H1 (cell line): ENCODE measurements around the gene PDE4B. TPM values are rescaled to one million over a fixed set of nuclear protein-coding genes. Genes with fewer than 3 reads are reported as not detected.

ENCODE experiments used
- BACH1 ChIP-seq: IDR thresholded peaks from 2 replicates; pipeline ENCODE4 v1.6.1; 2012; ENCODE audit warnings: low read length, improper control_type of control experiment
- CBX5 ChIP-seq: fragments of 300-800, 300-1000 bp; sonication (generic); IDR thresholded peaks from 2 replicates; pipeline ENCODE4 v1.7.1; 2016; ENCODE audit warnings: antibody characterized with exemption, low read length, low read depth
- CHD7 ChIP-seq: fragments of 300-600 bp; sonication (generic); IDR thresholded peaks from 2 replicates; pipeline ENCODE4 v1.7.1; 2012; ENCODE audit warnings: low read length, moderate library complexity, mild to moderate bottlenecking, inconsistent platforms; ENCODE audit not compliant: insufficient replicate concordance
- HDAC6 ChIP-seq: IDR thresholded peaks from one replicate; pipeline ENCODE4 v1.7.1; 2012; ENCODE audit warnings: low read depth, mild to moderate bottlenecking, inconsistent platforms, low read length, moderate library complexity
- KDM5A ChIP-seq: fragments of 200-600 bp; IDR thresholded peaks from 2 replicates; pipeline ENCODE4 v1.7.1; 2012; ENCODE audit warnings: mild to moderate bottlenecking, low read length, inconsistent platforms, mixed read lengths
- SP2 ChIP-seq: IDR thresholded peaks from 2 replicates; pipeline ENCODE4 v1.6.1; 2012; ENCODE audit warnings: mild to moderate bottlenecking, low read length, inconsistent platforms
- SUZ12 ChIP-seq: fragments of 200-600 bp; sonication (generic); IDR thresholded peaks from 2 replicates; pipeline ENCODE4 v1.6.1; 2012; ENCODE audit warnings: mild to moderate bottlenecking, inconsistent platforms, low read length, moderate library complexity, mixed read lengths
- polyA plus RNA-seq, 7 experiments: library from polyadenylated mRNA; depleted of rRNA in 3 of 7; stranded (reverse) in 5 of 7; unstranded in 2 of 7; fragments of >200 nt in 5 of 7; fragments of 200-250 nt in 2 of 7; gene quantifications; 1 replicate in 5 of 7; 2 replicates in 1 of 7; 4 replicates in 1 of 7; pipeline versions ENCODE4 v1.2.1 to v1.2.3, GENCODE V29; 2011 to 2013; ENCODE audit warnings: missing spikeins in 2 of 7, mixed read lengths in 2 of 7
- total RNA-seq: library from RNA; stranded (reverse); fragmentation: NEBNext Ultra II Directional; extraction: Animal tissue kit (Norgen Biotek cat#: 25700); gene quantifications from 2 replicates; pipeline ENCODE4 v1.2.1, GENCODE V29; 2021
- TF ChIP-seq, protein P1 (sequence below): IDR thresholded peaks from 2 replicates; pipeline ENCODE4 v1.6.1; 2012; ENCODE audit warnings: inconsistent platforms
- TF ChIP-seq, protein P2 (sequence below): IDR thresholded peaks from 2 replicates; pipeline ENCODE4 v1.6.1; 2012; ENCODE audit warnings: low read length, inconsistent platforms

The PDE4B gene
- total and polyA plus RNA-seq, 2 of the 8 experiments (the other 6 are each of a cell fraction or from before 2014, with no cell fraction given) = 5.0 to 15.1 TPM

DNA sequence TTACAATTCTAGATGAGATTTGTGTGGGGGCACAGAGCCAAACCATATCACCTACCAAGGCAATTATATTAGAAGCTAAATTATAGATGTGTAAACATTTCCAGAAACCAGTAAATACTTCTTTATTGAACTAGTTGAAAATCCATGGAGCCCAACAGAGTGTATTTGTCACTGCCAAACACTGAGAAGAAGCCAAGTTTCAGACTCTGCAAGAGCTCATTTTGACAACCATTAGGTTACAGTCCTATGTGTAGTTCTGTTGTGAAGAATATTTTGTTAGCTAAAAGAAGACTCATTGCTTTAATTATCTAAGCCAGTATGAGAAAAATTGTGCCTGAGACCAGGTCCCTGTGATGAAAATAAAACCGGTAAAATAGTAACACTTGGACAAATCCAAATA is 382.4 kb downstream of the PDE4B start (continued):
- TF ChIP-seq CHD7 (no peak), SP2 (no peak), BACH1 (no peak), SUZ12 (no peak), HDAC6 (no peak), KDM5A (no peak), CBX5 (no peak)
- TF ChIP-seq, protein P1, sequence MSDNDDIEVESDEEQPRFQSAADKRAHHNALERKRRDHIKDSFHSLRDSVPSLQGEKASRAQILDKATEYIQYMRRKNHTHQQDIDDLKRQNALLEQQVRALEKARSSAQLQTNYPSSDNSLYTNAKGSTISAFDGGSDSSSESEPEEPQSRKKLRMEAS = no peak
- TF ChIP-seq, protein P2, sequence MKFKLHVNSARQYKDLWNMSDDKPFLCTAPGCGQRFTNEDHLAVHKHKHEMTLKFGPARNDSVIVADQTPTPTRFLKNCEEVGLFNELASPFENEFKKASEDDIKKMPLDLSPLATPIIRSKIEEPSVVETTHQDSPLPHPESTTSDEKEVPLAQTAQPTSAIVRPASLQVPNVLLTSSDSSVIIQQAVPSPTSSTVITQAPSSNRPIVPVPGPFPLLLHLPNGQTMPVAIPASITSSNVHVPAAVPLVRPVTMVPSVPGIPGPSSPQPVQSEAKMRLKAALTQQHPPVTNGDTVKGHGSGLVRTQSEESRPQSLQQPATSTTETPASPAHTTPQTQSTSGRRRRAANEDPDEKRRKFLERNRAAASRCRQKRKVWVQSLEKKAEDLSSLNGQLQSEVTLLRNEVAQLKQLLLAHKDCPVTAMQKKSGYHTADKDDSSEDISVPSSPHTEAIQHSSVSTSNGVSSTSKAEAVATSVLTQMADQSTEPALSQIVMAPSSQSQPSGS = no peak
